ENCODE measurements around the gene PTPRM. TPM values are rescaled to one million over a fixed set of nuclear protein-coding genes. Genes with fewer than 3 reads are reported as not detected.

PTPRM gene
- total and polyA plus RNA-seq, 4 donors: 61.1 to 146 (median 87.5) TPM

DNA sequence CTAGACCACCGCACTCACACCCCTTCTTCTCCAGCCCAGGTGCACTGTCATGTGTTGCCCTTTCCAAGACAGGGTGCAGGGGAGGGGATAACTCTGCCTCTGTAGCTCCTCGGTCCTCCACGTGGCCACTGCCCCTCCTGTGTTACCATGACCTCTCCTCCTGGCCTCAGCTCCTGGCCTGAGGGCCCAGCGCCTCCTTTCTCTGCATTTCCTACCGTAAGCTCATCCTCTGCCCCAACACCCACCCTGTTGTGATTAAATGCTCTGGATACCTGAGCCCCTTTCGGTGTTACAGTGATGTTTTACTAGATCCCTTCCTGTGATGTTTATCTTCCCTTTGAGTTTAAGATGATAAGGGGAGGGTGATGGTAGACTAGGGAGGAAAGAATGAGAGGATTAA lies 242.3 kb downstream of the PTPRM start:
- Histone ChIP-seq H3K9me3 (ENCODE audit: control insufficient read depth in 4 of 4, insufficient read depth in 3 of 4, low read length in 3 of 4) (peaks cover 0 to 11% (median 2%) of the 10 kb centered on the region in 4 donors), H3K36me3 (ENCODE audit: control insufficient read depth in 4 of 4, insufficient read depth in 4 of 4, low read length in 4 of 4) (peaks cover 0 to 1% (median 0%) of the 10 kb centered on the region in 4 donors), H3K27me3 (ENCODE audit: control insufficient read depth in 3 of 3, insufficient read depth in 3 of 3, low read length in 2 of 3) (no peaks in the 10 kb centered on the region), H3K4me1 (ENCODE audit: control insufficient read depth in 5 of 5, insufficient read depth in 5 of 5, low read length in 5 of 5) (peaks cover 0 to 41% (median 0%) of the 10 kb centered on the region in 5 donors), H3K27ac (ENCODE audit: low read depth in 1 of 2, low read length in 1 of 2) (no peak overlapping the region), H3K4me3 (no peak overlapping the region), H3K9ac (ENCODE audit: insufficient read depth in 1 of 2, low read length in 2 of 2) (no peak overlapping the region)
- DNase-seq: no peak
- ATAC-seq (ENCODE audit: insufficient read depth, low FRiP score): no peak
- TF ChIP-seq, protein P1, sequence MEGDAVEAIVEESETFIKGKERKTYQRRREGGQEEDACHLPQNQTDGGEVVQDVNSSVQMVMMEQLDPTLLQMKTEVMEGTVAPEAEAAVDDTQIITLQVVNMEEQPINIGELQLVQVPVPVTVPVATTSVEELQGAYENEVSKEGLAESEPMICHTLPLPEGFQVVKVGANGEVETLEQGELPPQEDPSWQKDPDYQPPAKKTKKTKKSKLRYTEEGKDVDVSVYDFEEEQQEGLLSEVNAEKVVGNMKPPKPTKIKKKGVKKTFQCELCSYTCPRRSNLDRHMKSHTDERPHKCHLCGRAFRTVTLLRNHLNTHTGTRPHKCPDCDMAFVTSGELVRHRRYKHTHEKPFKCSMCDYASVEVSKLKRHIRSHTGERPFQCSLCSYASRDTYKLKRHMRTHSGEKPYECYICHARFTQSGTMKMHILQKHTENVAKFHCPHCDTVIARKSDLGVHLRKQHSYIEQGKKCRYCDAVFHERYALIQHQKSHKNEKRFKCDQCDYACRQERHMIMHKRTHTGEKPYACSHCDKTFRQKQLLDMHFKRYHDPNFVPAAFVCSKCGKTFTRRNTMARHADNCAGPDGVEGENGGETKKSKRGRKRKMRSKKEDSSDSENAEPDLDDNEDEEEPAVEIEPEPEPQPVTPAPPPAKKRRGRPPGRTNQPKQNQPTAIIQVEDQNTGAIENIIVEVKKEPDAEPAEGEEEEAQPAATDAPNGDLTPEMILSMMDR (IDR thresholded peaks at IDR 0.05; ENCODE audit: control extremely low read depth, extremely low read depth): no peak
- WGBS, 2 donors: 84 to 91% methylated on average over 6 of the region's 6 CpGs

GRCh38 chr18:7809978-7810377 lies 242.9 kb downstream of the PTPRM start:
- DNase-seq (no peak), ATAC-seq (ENCODE audit: insufficient read depth, low FRiP score) (no peak)
- Histone ChIP-seq H3K27me3 (ENCODE audit: control insufficient read depth in 3 of 3, insufficient read depth in 3 of 3, low read length in 2 of 3) (no peaks in the 10 kb centered on the region), H3K4me3 (no peak overlapping the region), H3K36me3 (ENCODE audit: control insufficient read depth in 4 of 4, insufficient read depth in 4 of 4, low read length in 4 of 4) (peaks cover 0 to 3% (median 0%) of the 10 kb centered on the region in 4 donors), H3K27ac (ENCODE audit: low read depth in 1 of 2, low read length in 1 of 2) (no peak overlapping the region), H3K9me3 (ENCODE audit: control insufficient read depth in 4 of 4, insufficient read depth in 3 of 4, low read length in 3 of 4) (peaks cover 1 to 15% (median 4%) of the 10 kb centered on the region in 4 donors), H3K4me1 (ENCODE audit: control insufficient read depth in 5 of 5, insufficient read depth in 5 of 5, low read length in 5 of 5) (peaks cover 0 to 41% (median 0%) of the 10 kb centered on the region in 5 donors), H3K9ac (ENCODE audit: insufficient read depth in 1 of 2, low read length in 2 of 2) (no peak overlapping the region)
- 93 to 98% methylated on average over 5 of the region's 5 CpGs for WGBS, 2 donors
- TF ChIP-seq, protein P1 (IDR thresholded peaks at IDR 0.05; ENCODE audit: control extremely low read depth, extremely low read depth): no peak

GRCh38 chr18:7812431-7813063 lies 245.4 kb downstream of the PTPRM start:
- H3K27me3 ChIP-seq (ENCODE audit: control insufficient read depth in 3 of 3, insufficient read depth in 3 of 3, low read length in 2 of 3): no peaks in the 10 kb centered on the region
- TF ChIP-seq, protein P1 (IDR thresholded peaks at IDR 0.05; ENCODE audit: control extremely low read depth, extremely low read depth): no peak
- peaks cover 0 to 3% (median 0%) of the 10 kb centered on the region in 4 donors for H3K36me3 ChIP-seq (ENCODE audit: control insufficient read depth in 4 of 4, insufficient read depth in 4 of 4, low read length in 4 of 4)
- H3K9ac ChIP-seq (ENCODE audit: insufficient read depth in 1 of 2, low read length in 2 of 2): no peak overlapping the region
- H3K4me3 ChIP-seq: no peak overlapping the region
- 85 to 94% methylated on average over 3 of the region's 3 CpGs for WGBS, 2 donors
- H3K9me3 ChIP-seq (ENCODE audit: control insufficient read depth in 4 of 4, insufficient read depth in 3 of 4, low read length in 3 of 4): peaks cover 3 to 20% (median 6%) of the 10 kb centered on the region in 4 donors
- DNase-seq (peak in 1 of 3 donors; percentile 19), ATAC-seq (ENCODE audit: insufficient read depth, low FRiP score) (peak; percentile 6)
- H3K27ac ChIP-seq (ENCODE audit: low read depth in 1 of 2, low read length in 1 of 2): peak overlapping the region in 1 of 2 donors; percentile 61
- peaks cover 0 to 31% (median 0%) of the 10 kb centered on the region in 5 donors for H3K4me1 ChIP-seq (ENCODE audit: control insufficient read depth in 5 of 5, insufficient read depth in 5 of 5, low read length in 5 of 5)

Measured in lung (tissue), 12 donors.